Spinal cord (tissue), 10 donors: ENCODE data around the gene R3HDM2. TPM values are rescaled to one million over a fixed set of nuclear protein-coding genes. Genes with fewer than 3 reads are reported as not detected.

Source experiments
- DNase-seq, 6 donors: peaks; one replicate each; pipeline versions ENCODE4 v3.0.0 to v3.0.0-alpha.2; 2013 to 2015; ENCODE audit warnings: low spot score in 6 of 6, low read depth in 4 of 6
- H3K27ac ChIP-seq: one replicate; pipeline ENCODE4 v1.5.1; 2013; ENCODE audit warnings: low read depth, low read length, control low read depth
- H3K27me3 ChIP-seq: one replicate; pipeline ENCODE4 v1.6.1; 2013; ENCODE audit warnings: low read length; ENCODE audit not compliant: control insufficient read depth, insufficient read depth
- H3K36me3 ChIP-seq: one replicate; pipeline ENCODE4 v1.6.1; 2013; ENCODE audit warnings: low read length; ENCODE audit not compliant: control insufficient read depth, insufficient read depth
- H3K4me1 ChIP-seq: one replicate; pipeline ENCODE4 v1.6.1; 2013; ENCODE audit warnings: low read length; ENCODE audit not compliant: control insufficient read depth, insufficient read depth
- H3K4me3 ChIP-seq: one replicate; pipeline ENCODE4 v1.5.1; 2013; ENCODE audit warnings: low read depth, low read length, control low read depth
- H3K9me3 ChIP-seq: one replicate; pipeline ENCODE4 v1.6.1; 2013; ENCODE audit warnings: low read length; ENCODE audit not compliant: control insufficient read depth, insufficient read depth
- WGBS: methylation state at CpG from one replicate; pipeline ENCODE4 v1.1.5; 2013; ENCODE audit warnings: missing lambda C conversion rate; ENCODE audit not compliant: insufficient coverage; 5-methylcytosine and 5-hydroxymethylcytosine counted together
- polyA plus RNA-seq, 2 donors: library from polyadenylated mRNA; unstranded; fragments of 120-200 nt; gene quantifications; one replicate each; pipeline ENCODE4 v1.2.1, GENCODE V29; 2013; ENCODE audit not compliant: insufficient read length in 2 of 2
- total RNA-seq, 2 donors: library from RNA; depleted of rRNA in 1 of 2; stranded (reverse); fragments of 120-200 nt in 1 of 2; fragments of >200 nt in 1 of 2; gene quantifications; one replicate each; pipeline versions ENCODE4 v1.2.3 to v1.2.4, GENCODE V29; 2013 to 2014
- donor health status: healthy.

R3HDM2 gene
- total and polyA plus RNA-seq, 4 donors = 42.7 to 98.2 (median 65.1) TPM

DNA sequence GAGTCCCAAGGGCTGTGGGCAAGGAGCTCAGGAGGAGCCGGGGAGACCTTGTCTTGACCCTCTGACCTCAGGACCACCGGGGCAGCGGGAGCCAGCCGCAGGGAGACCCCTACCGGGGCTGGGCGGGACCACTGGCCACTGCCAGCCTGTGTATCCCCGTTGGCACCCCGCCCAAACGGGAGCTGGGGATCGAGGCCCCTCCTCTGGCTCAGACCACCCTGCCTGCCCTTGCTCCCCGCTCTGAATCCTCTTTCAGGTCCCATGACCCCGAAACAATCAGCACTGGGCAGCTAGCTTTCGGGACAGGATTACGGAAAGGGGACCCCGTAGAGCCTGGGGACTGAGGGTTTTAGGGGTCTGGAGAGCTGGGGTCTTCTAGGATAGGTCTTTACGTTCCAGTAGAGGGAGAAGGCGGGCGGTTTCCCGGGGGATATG is 30.0 kb upstream of the R3HDM2 start:
- peak in 1 of 6 donors; percentile 63 for DNase-seq
- Histone ChIP-seq H3K27ac (peak overlapping the region; percentile 48), H3K4me3 (peak overlapping the region; percentile 71), H3K9me3 (no peaks in the 10 kb centered on the region), H3K27me3 (peaks cover 24% of the 10 kb centered on the region), H3K36me3 (peaks cover 7% of the 10 kb centered on the region), H3K4me1 (peaks cover 46% of the 10 kb centered on the region)
- WGBS = under 1% methylated on average over 15 of the region's 19 CpGs

DNA sequence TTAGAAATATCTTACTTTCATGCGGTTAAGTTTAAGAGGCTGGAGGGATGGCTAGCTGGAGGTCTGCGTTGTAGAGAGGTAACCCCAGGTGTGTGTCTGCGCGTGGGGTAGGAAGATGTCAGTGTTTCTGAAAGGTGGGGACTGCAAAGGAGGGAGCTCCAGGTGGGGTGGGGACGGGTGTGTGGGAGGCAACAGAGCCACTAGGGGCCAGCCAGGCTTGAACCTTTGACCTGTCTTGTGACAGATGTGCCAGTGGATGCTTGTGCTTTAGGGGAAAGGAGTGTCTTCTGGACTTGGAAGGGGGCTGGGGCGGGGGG is 29.6 kb upstream of the R3HDM2 start:
- peak overlapping the region; percentile 71 for H3K4me3 ChIP-seq
- peaks cover 7% of the 10 kb centered on the region for H3K36me3 ChIP-seq
- no peak for DNase-seq
- H3K27ac ChIP-seq = peak overlapping the region; percentile 48
- no peaks in the 10 kb centered on the region for H3K9me3 ChIP-seq
- peaks cover 49% of the 10 kb centered on the region for H3K4me1 ChIP-seq
- 3% methylated on average over 5 of the region's 6 CpGs for WGBS
- peaks cover 27% of the 10 kb centered on the region for H3K27me3 ChIP-seq

DNA sequence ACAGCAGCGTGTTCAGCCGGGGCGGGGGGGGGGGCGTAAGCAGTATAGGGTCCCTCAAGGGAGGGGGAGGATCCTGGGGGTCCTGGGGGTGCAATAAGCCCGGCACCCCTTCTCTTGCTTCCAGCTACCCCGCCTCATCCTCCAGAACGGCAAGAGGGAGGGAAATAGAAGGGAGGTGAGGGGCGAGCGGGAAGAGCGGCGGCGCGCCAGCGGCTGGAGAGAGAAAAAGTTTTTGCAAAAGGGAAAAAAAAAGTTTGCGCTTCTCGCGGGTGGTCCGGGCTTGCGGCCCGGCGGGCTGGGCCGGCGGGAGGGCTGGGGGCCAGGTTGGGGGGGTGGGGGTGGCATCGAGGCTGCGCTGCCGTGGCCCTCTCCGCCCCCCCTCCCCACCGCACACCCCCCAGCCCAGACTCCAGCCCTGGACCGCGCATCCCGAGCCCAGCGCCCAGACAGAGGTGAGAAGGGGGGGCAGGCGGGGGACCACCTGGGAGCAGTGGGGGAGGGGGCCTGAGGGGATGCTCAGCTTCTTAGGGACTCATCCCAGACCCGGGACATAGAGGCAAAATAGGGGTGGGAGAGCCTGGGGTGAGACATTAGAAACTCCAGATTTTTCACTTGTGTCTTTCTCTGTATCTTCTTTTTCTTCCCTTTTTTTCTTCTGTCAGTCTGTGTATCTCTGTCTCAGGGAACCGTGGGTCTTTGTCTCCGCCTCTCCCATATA is 29.1 kb upstream of the R3HDM2 start, which contains the start of gene GLI1:
Gene GLI1, plus strand, starts transcription at position 36 of the 718 bp plus-strand sequence. CDS start 3,907 bp downstream, outside the sequence.
- H3K27ac ChIP-seq = peak within 1 kb of the TSS; percentile 86
- WGBS = 0% methylated on average over 1 of the region's 36 CpGs
- H3K4me3 ChIP-seq = peak within 1 kb of the TSS; percentile 71
- H3K4me1 ChIP-seq = peaks cover 49% of the 10 kb centered on the region
- peaks cover 27% of the 10 kb centered on the region for H3K27me3 ChIP-seq
- H3K9me3 ChIP-seq = no peaks in the 10 kb centered on the region
- H3K36me3 ChIP-seq = peaks cover 7% of the 10 kb centered on the region
- DNase-seq = peak in 1 of 6 donors; percentile 43

- DNase-seq = peak; percentile 87 to 98 (median 92)
- Histone ChIP-seq H3K27me3 (peaks cover 27% of the 10 kb centered on the region), H3K9me3 (no peaks in the 10 kb centered on the region), H3K4me1 (peaks cover 49% of the 10 kb centered on the region), H3K36me3 (peaks cover 6% of the 10 kb centered on the region), H3K4me3 (peak overlapping the region; percentile 71), H3K27ac (peak overlapping the region; percentile 86)
- 0% methylated on average over 18 of the region's 24 CpGs for WGBS
These were observed 28.4 kb upstream of the R3HDM2 start for GRCh38 chr12:57459055-57459749.

- H3K9me3 ChIP-seq = no peaks in the 10 kb centered on the region
- peaks cover 27% of the 10 kb centered on the region for H3K27me3 ChIP-seq
- peaks cover 2% of the 10 kb centered on the region for H3K36me3 ChIP-seq
- DNase-seq = no peak
- H3K27ac ChIP-seq = peak overlapping the region; percentile 86
- WGBS = 0% methylated on average over 2 of the region's 3 CpGs
- H3K4me3 ChIP-seq = peak overlapping the region; percentile 71
- H3K4me1 ChIP-seq = peaks cover 49% of the 10 kb centered on the region
These were observed 27.8 kb upstream of the R3HDM2 start for GRCh38 chr12:57458665-57459054.

DNA sequence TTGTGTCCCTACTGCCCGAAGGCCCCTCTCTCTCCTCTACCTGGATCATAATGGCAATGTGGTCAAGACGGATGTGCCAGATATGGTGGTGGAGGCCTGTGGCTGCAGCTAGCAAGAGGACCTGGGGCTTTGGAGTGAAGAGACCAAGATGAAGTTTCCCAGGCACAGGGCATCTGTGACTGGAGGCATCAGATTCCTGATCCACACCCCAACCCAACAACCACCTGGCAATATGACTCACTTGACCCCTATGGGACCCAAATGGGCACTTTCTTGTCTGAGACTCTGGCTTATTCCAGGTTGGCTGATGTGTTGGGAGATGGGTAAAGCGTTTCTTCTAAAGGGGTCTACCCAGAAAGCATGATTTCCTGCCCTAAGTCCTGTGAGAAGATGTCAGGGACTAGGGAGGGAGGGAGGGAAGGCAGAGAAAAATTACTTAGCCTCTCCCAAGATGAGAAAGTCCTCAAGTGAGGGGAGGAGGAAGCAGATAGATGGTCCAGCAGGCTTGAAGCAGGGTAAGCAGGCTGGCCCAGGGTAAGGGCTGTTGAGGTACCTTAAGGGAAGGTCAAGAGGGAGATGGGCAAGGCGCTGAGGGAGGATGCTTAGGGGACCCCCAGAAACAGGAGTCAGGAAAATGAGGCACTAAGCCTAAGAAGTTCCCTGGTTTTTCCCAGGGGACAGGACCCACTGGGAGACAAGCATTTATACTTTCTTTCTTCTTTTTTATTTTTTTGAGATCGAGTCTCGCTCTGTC is 26.1 kb upstream of the R3HDM2 start:
- H3K9me3 ChIP-seq = no peaks in the 10 kb centered on the region
- H3K4me3 ChIP-seq = no peak overlapping the region
- H3K36me3 ChIP-seq = no peaks in the 10 kb centered on the region
- H3K4me1 ChIP-seq = peaks cover 43% of the 10 kb centered on the region
- no peak for DNase-seq
- H3K27me3 ChIP-seq = peaks cover 19% of the 10 kb centered on the region
- WGBS = 90% methylated on average over 4 of the region's 6 CpGs
- H3K27ac ChIP-seq = no peak overlapping the region

GRCh38 chr12:57456145-57456700 is 25.4 kb upstream of the R3HDM2 start:
- Histone ChIP-seq H3K27me3 (peaks cover 13% of the 10 kb centered on the region), H3K4me3 (no peak overlapping the region), H3K36me3 (no peaks in the 10 kb centered on the region), H3K9me3 (no peaks in the 10 kb centered on the region), H3K4me1 (peaks cover 37% of the 10 kb centered on the region), H3K27ac (no peak overlapping the region)
- DNase-seq = peak in 2 of 6 donors; percentile 57 to 76
- 32% methylated on average over 14 of the region's 15 CpGs for WGBS

GRCh38 chr12:57455374-57456144 is 24.7 kb upstream of the R3HDM2 start:
- no peak for DNase-seq
- no peaks in the 10 kb centered on the region for H3K36me3 ChIP-seq
- H3K4me1 ChIP-seq = peaks cover 30% of the 10 kb centered on the region
- H3K9me3 ChIP-seq = no peaks in the 10 kb centered on the region
- 58% methylated on average over 6 of the region's 10 CpGs for WGBS
- peaks cover 6% of the 10 kb centered on the region for H3K27me3 ChIP-seq
- H3K4me3 ChIP-seq = no peak overlapping the region
- H3K27ac ChIP-seq = no peak overlapping the region
